ENCODE results near the gene CHCHD3. TPM values are rescaled to one million over a fixed set of nuclear protein-coding genes. Genes with fewer than 3 reads are reported as not detected.
"Not testable (repeated sequence)": the region's sequence is repeated elsewhere in the genome, so short reads cannot be mapped to it uniquely, and the experiment has no call there.

Gene CHCHD3
- total RNA-seq, 1 experiment from 2014 or later, result 102 TPM

GRCh38 chr7:132933072-132933458 lies 148.8 kb downstream of the CHCHD3 start:
- intact Hi-C loops (cut with micrococcal nuclease; ENCODE audit: unreplicated experiment), result no loop called here
- Mint-ChIP-seq H3K27ac (ENCODE audit: unreplicated experiment) (no peak overlapping the region), H3K9me3 (ENCODE audit: unreplicated experiment) (no peaks in the 10 kb centered on the region), H3K4me3 (ENCODE audit: unreplicated experiment) (no peak overlapping the region), H3K4me1 (ENCODE audit: low read depth, unreplicated experiment) (peaks cover 7% of the 10 kb centered on the region), H3K36me3 (ENCODE audit: insufficient read depth, unreplicated experiment) (no peaks in the 10 kb centered on the region), H3K27me3 (ENCODE audit: insufficient read depth, unreplicated experiment) (no peaks in the 10 kb centered on the region)
- CTCF ChIA-PET, result interaction anchor here (1.0 kb wide), 1 partner anchor 222 kb away, joined by 3 read pairs; no protein-coding TSS in a partner anchor
- H3K9me3 ChIP-seq, result no peaks in the 10 kb centered on the region
- no peaks in the 10 kb centered on the region for H3K36me3 ChIP-seq (ENCODE audit: control insufficient read depth, insufficient read depth, low read length)
- no peak overlapping the region for H3K4me3 ChIP-seq (ENCODE audit: low read depth, low read length)
- no TSS peak for BruUV-seq (replicated peaks)
- H3K27me3 ChIP-seq (replicated peaks; ENCODE audit: control insufficient read depth, insufficient read depth, low read length), result no peaks in the 10 kb centered on the region
- POLR2A ChIA-PET, result no interaction called here
- no peak for TF ChIP-seq CTCF (IDR thresholded peaks at IDR 0.05; ENCODE audit: insufficient read depth in 1 of 2, low read depth in 1 of 2, low read length in 1 of 2, severe bottlenecking in 1 of 2, unreplicated experiment in 1 of 2)
- H3K4me1 ChIP-seq, result no peaks in the 10 kb centered on the region
- no peak for DNase-seq

- no peak overlapping the region for H3K4me3 Mint-ChIP-seq (ENCODE audit: unreplicated experiment)
- no TSS peak for BruUV-seq (replicated peaks)
- DNase-seq, result no peak
- no peaks in the 10 kb centered on the region for H3K27me3 ChIP-seq (replicated peaks; ENCODE audit: control insufficient read depth, insufficient read depth, low read length)
- intact Hi-C loops (cut with micrococcal nuclease; ENCODE audit: unreplicated experiment), result no loop called here
- no peaks in the 10 kb centered on the region for H3K36me3 ChIP-seq (ENCODE audit: control insufficient read depth, insufficient read depth, low read length)
- POLR2A ChIA-PET, result no interaction called here
- no peak for TF ChIP-seq CTCF (IDR thresholded peaks at IDR 0.05; ENCODE audit: insufficient read depth in 1 of 2, low read depth in 1 of 2, low read length in 1 of 2, severe bottlenecking in 1 of 2, unreplicated experiment in 1 of 2)
- H3K9me3 ChIP-seq, result no peaks in the 10 kb centered on the region
- H3K4me1 ChIP-seq, result no peaks in the 10 kb centered on the region
- no peaks in the 10 kb centered on the region for H3K36me3 Mint-ChIP-seq (ENCODE audit: insufficient read depth, unreplicated experiment)
- no peak overlapping the region for H3K27ac Mint-ChIP-seq (ENCODE audit: unreplicated experiment)
- H3K27me3 Mint-ChIP-seq (ENCODE audit: insufficient read depth, unreplicated experiment), result no peaks in the 10 kb centered on the region
- peaks cover 7% of the 10 kb centered on the region for H3K4me1 Mint-ChIP-seq (ENCODE audit: low read depth, unreplicated experiment)
- CTCF ChIA-PET, result interaction anchor here (1.0 kb wide), 1 partner anchor 221 kb away, joined by 3 read pairs; no protein-coding TSS in a partner anchor
- H3K4me3 ChIP-seq (ENCODE audit: low read depth, low read length), result no peak overlapping the region
- H3K9me3 Mint-ChIP-seq (ENCODE audit: unreplicated experiment), result no peaks in the 10 kb centered on the region
Measured at GRCh38 chr7:132932296-132933071, 149.4 kb downstream of the CHCHD3 start.

- no TSS peak for BruUV-seq (replicated peaks)
- Histone ChIP-seq H3K36me3 (ENCODE audit: control insufficient read depth, insufficient read depth, low read length) (no peaks in the 10 kb centered on the region), H3K4me3 (ENCODE audit: low read depth, low read length) (no peak overlapping the region), H3K9me3 (no peaks in the 10 kb centered on the region), H3K4me1 (no peaks in the 10 kb centered on the region), H3K27me3 (replicated peaks; ENCODE audit: control insufficient read depth, insufficient read depth, low read length) (no peaks in the 10 kb centered on the region)
- intact Hi-C loops (cut with micrococcal nuclease; ENCODE audit: unreplicated experiment), result loop anchor here (1.0 kb wide), 3 partner anchors 221 to 503 kb away; no protein-coding TSS in a partner anchor
- H3K36me3 Mint-ChIP-seq (ENCODE audit: insufficient read depth, unreplicated experiment), result no peaks in the 10 kb centered on the region
- ChIA-PET POLR2A (no interaction called here), CTCF (no interaction called here)
- no peak overlapping the region for H3K27ac Mint-ChIP-seq (ENCODE audit: unreplicated experiment)
- TF ChIP-seq CTCF (IDR thresholded peaks at IDR 0.05; ENCODE audit: insufficient read depth in 1 of 2, low read depth in 1 of 2, low read length in 1 of 2, severe bottlenecking in 1 of 2, unreplicated experiment in 1 of 2), result peak in 1 of 2 experiments; percentile 64
- no peaks in the 10 kb centered on the region for H3K27me3 Mint-ChIP-seq (ENCODE audit: insufficient read depth, unreplicated experiment)
- no peak overlapping the region for H3K4me3 Mint-ChIP-seq (ENCODE audit: unreplicated experiment)
- peaks cover 7% of the 10 kb centered on the region for H3K4me1 Mint-ChIP-seq (ENCODE audit: low read depth, unreplicated experiment)
- H3K9me3 Mint-ChIP-seq (ENCODE audit: unreplicated experiment), result no peaks in the 10 kb centered on the region
- peak in 1 of 2 experiments; percentile 34 for DNase-seq
Measured at GRCh38 chr7:132930881-132931280, 151.0 kb downstream of the CHCHD3 start.

GRCh38 chr7:132929944-132930343 lies 151.9 kb downstream of the CHCHD3 start:
- H3K36me3 Mint-ChIP-seq (ENCODE audit: insufficient read depth, unreplicated experiment); BruUV-seq (replicated peaks); H3K4me3 Mint-ChIP-seq (ENCODE audit: unreplicated experiment); H3K9me3 ChIP-seq; H3K36me3 ChIP-seq (ENCODE audit: control insufficient read depth, insufficient read depth, low read length); H3K27me3 ChIP-seq (replicated peaks; ENCODE audit: control insufficient read depth, insufficient read depth, low read length); H3K27me3 Mint-ChIP-seq (ENCODE audit: insufficient read depth, unreplicated experiment); CTCF ChIA-PET; POLR2A ChIA-PET; H3K4me3 ChIP-seq (ENCODE audit: low read depth, low read length); H3K4me1 Mint-ChIP-seq (ENCODE audit: low read depth, unreplicated experiment); intact Hi-C loops (cut with micrococcal nuclease; ENCODE audit: unreplicated experiment); DNase-seq; H3K4me1 ChIP-seq; H3K9me3 Mint-ChIP-seq (ENCODE audit: unreplicated experiment); H3K27ac Mint-ChIP-seq (ENCODE audit: unreplicated experiment): not testable (repeated sequence)
